Renal cortical epithelial cell (primary cell): ENCODE results near the gene ZG16B. TPM values are rescaled to one million over a fixed set of nuclear protein-coding genes. Genes with fewer than 3 reads are reported as not detected.

Experiments
- DNase-seq: peaks from one replicate; pipeline ENCODE4 v3.0.0-alpha.2; 2011; ENCODE audit warnings: low read depth
- total RNA-seq: library from RNA; depleted of rRNA; stranded (reverse); fragments of >200 nt; gene quantifications from 2 replicates; pipeline ENCODE4 v1.2.3, GENCODE V29; 2014

ZG16B gene
- total RNA-seq, 1 donor from 2014 or later: 0.25 TPM

DNA sequence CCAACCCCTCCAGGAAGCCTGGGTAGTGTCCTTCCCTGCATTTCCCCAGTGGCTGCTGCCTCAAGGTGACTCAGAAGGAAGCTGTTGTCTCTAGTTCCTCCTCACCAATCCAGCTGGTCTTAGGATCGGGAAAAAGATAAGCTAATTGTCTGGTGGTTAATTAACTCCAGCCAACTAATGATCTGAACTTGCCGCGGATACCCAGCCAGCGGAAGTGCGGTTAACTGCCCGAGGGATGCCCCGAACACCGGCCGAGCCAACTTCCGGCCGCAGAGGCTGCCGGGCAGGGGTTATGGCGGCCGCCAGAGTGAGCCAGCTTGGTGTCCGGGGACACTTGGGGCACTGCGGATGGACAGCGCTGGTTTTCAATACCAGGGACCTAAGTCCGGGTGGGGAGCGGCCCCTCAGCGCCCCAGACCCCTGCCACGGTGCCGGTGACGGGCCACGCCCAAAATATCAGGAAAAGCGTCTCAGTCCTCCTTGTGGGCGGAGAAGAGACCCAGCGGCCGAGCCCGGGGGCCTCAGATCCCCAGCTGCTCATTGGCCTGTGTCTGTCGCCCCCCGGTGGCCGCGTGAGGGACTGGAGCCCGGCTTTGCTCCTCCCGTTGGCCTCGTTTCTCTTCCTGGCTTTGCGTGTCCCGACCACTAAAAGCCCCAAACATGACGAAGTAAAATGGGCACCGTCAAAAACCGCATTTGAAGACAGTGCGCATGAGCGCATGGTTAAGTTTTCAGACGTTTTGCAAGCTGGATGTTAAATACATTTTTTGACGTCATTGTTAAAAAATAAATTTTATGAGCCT lies 38.1 kb downstream of the ZG16B start:
- DNase-seq: peak; percentile 76

DNA sequence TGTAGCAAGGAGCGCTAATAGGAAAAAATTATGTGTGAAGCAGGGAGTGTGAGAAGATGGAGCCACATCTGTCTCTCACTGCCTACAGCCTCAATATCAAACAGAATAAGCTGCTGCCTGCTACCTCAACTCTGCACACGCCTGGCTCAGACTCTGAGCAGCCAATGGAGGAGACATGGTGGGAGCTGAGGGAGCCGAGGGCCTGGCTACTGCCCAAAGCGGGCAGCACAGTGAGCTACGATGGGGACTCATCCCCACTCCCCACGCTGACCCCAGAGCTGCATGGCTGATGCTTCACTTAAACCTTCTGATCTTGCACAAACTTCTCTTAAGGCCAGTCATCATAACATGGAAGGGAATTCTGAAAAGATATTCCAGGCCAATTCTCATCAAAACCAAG lies 41.8 kb downstream of the ZG16B start:
- DNase-seq: no peak

DNA sequence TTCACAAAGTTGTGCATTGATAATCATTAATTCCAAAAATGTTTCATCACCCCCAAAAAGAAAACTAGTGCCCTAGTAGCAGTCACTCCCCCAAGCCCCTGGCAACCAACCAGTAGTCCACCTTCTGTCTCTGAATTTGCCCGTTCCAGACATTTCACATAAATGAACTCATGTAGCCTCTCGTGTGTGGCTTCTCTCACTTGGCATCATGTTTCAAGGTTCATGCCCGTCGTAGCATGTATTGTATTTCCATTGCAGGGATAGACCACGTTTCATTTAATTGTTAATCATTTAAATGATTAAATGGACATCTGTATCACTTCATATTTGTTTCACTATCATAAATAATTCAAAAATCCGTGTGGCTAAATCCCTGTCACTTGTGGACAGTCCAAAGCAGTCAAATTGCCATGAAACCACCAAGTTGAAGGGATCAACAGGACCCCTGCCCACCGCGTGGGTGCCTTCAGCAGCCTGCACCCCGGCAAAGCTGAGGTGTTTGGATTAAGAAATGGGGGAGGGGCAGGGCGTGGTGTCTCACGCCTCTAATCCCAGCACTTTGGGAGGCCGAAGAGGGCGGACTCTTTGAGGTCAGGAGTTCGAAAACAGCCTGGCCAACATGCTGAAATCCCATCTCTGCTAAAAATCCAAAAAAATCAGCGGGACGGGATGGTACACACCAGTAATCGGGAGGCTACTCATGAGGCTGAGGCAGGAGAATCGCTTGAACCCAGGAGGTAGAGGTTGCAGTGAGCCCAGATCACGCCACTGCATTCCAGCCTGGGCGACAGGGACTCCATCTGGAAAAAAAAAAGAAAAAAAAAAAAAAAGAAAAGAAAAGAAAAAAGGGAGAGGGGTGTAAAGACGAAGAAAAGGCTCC lies 44.2 kb downstream of the ZG16B start:
- DNase-seq: no peak

DNA sequence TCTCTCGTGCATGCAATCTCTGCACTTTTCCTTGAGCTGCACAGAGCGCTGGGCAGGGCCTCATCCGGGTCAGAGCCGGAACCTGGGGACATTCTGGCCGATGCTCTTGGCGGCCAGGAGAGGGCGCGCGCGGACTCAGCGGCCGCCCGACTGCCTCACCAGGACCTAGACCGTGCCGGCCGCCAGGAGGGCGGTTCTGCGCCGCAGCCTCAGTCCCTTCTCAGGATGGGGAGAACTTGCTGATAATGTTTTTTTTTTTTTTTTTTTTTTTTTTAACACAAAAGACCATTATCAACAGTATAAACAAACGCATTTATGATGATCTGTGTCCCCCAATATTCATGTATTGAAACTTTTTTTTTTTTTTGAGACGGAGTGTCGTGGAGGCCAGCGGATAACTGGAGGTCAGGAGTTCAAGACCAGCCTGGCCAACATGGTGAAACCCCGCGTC lies 44.8 kb downstream of the ZG16B start:
- DNase-seq: peak; percentile 25

DNA sequence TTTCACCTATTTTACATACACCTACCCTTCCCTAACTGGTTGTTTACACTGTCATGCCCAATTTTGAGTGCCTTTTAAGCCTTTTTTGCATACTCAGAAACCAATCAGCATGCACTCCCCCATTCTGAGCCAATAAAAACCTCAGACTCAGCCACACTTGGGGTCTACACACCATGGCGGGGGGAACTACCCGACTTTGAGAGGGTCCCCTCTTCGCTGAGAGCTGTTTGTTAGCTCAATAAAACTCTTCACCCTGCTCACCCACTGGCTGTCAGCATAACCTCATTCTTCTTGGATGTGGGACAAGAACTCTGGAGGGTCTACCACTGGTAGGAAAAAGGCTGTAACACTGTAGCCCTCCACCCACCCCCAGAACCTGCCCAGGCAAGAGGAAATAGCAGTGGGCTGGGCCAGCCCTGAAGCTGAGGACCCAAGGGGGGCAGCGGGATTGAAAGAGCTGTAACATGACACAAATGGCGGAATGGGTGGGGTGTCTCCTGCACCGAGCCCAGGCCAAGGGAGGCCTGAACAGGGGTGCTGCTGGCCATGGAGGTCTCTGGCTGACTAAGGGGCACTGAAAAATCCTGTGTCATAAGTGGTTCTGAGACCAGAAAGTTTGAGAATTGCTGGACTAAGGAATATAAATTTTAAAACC lies 49.9 kb downstream of the ZG16B start:
- no peak for DNase-seq

Other genes with a start within 250 kb of the ZG16B start
- gene KCTD5, start 147.8 kb upstream of the ZG16B start, total RNA-seq: 26.0 and 41.3 TPM in 2 replicates
- gene PRSS27, start 110.1 kb upstream of the ZG16B start, total RNA-seq: 0.85 and 1.7 TPM in 2 replicates
- gene SRRM2, start 77.7 kb upstream of the ZG16B start, total RNA-seq: 19.8 and 114 TPM in 2 replicates
- 239 and 444 TPM in 2 replicates for gene ELOB, start 53.0 kb upstream of the ZG16B start, total RNA-seq
- gene PRSS33, start 42.7 kb upstream of the ZG16B start, total RNA-seq: not detected in 2 replicates
- not detected in 2 replicates for gene PRSS41, start 31.8 kb upstream of the ZG16B start, total RNA-seq
- 1.2 and 3.1 TPM in 2 replicates for gene PRSS21, start 13.1 kb upstream of the ZG16B start, total RNA-seq
- 1.8 and 5.4 TPM in 2 replicates for gene PRSS22, start 27.9 kb downstream of the ZG16B start, total RNA-seq
- 39.4 and 39.9 TPM in 2 replicates for gene FLYWCH2, start 52.9 kb downstream of the ZG16B start, total RNA-seq
- 35.3 and 42.9 TPM in 2 replicates for gene FLYWCH1, start 81.6 kb downstream of the ZG16B start, total RNA-seq
- 0.50 and 1.9 TPM in 2 replicates for gene KREMEN2, start 134.0 kb downstream of the ZG16B start, total RNA-seq
- gene PAQR4, start 139.0 kb downstream of the ZG16B start, total RNA-seq: 2.3 and 17.5 TPM in 2 replicates
- gene PKMYT1, start 150.1 kb downstream of the ZG16B start, total RNA-seq: 0.55 and 4.5 TPM in 2 replicates
- 0.20 and 0.35 TPM in 2 replicates for gene CLDN9, start 182.6 kb downstream of the ZG16B start, total RNA-seq
- 0.70 and 26.6 TPM in 2 replicates for gene CLDN6, start 187.9 kb downstream of the ZG16B start, total RNA-seq
- gene TNFRSF12A, start 190.1 kb downstream of the ZG16B start, total RNA-seq: 196 and 480 TPM in 2 replicates
- gene HCFC1R1, start 193.6 kb downstream of the ZG16B start, total RNA-seq: 8.5 and 13.0 TPM in 2 replicates
- 13.5 and 13.7 TPM in 2 replicates for gene THOC6, start 193.7 kb downstream of the ZG16B start, total RNA-seq
- gene BICDL2, start 206.6 kb downstream of the ZG16B start, total RNA-seq: 0.30 and 8.3 TPM in 2 replicates
- under 0.01 and 0.10 TPM in 2 replicates for gene MMP25, start 216.3 kb downstream of the ZG16B start, total RNA-seq
- gene IL32, start 235.3 kb downstream of the ZG16B start, total RNA-seq: 261 and 520 TPM in 2 replicates